Neural cell (in vitro differentiated cells): ENCODE data around the gene ARFGAP1. TPM values are rescaled to one million over a fixed set of nuclear protein-coding genes. Genes with fewer than 3 reads are reported as not detected.

ENCODE experiments used
- H2AFZ ChIP-seq: fragments of 200-600, 300-800 bp; sonication (generic), shearing (Covaris generic); 2 replicates; pipeline ENCODE4 v1.6.0; 2014; ENCODE audit warnings: low read depth, mild to moderate bottlenecking, antibody characterized with exemption, low read length, moderate library complexity
- H3F3A ChIP-seq: fragments of 200-600 bp; shearing (Covaris generic); 2 replicates; pipeline ENCODE4 v1.6.1; 2016; ENCODE audit warnings: mild to moderate bottlenecking, moderate library complexity, mixed read lengths, antibody characterized with exemption, low read length; ENCODE audit not compliant: insufficient read depth, poor library complexity, severe bottlenecking
- H3K27ac ChIP-seq: fragments of 200-600, 300-800 bp; sonication (generic), shearing (Covaris generic); 2 replicates; pipeline ENCODE4 v1.5.1; 2014; ENCODE audit warnings: mild to moderate bottlenecking, low read length, moderate library complexity
- H3K27me3 ChIP-seq: fragments of 300-800, 200-600 bp; sonication (generic), shearing (Covaris generic); 2 replicates; pipeline ENCODE4 v1.6.0; 2014; ENCODE audit warnings: mild to moderate bottlenecking, low read depth, low read length, moderate library complexity; ENCODE audit not compliant: insufficient read depth
- H3K36me3 ChIP-seq: fragments of 300-800, 200-600 bp; sonication (generic), shearing (Covaris generic); 2 replicates; pipeline ENCODE4 v1.5.1; 2014; ENCODE audit warnings: mild to moderate bottlenecking, antibody characterized with exemption, low read length, moderate library complexity; ENCODE audit not compliant: insufficient read depth
- H3K4me2 ChIP-seq: fragments of 300-800, 200-600 bp; sonication (generic), shearing (Covaris generic); 2 replicates; pipeline ENCODE4 v1.6.0; 2014; ENCODE audit warnings: mild to moderate bottlenecking, low read length
- H3K4me3 ChIP-seq: fragments of 300-800, 200-600 bp; sonication (generic), shearing (Covaris generic); 2 replicates; pipeline ENCODE4 v1.5.1; 2014; ENCODE audit warnings: mild to moderate bottlenecking, low read length, moderate library complexity
- H3K79me2 ChIP-seq: fragments of 200-600 bp; shearing (Covaris generic); replicated peaks from 2 replicates; pipeline ENCODE4 v1.6.0; 2014; ENCODE audit warnings: mild to moderate bottlenecking, low read length, moderate library complexity; ENCODE audit not compliant: insufficient read depth
- H3K9ac ChIP-seq: fragments of 300-800, 200-600 bp; sonication (generic), shearing (Covaris generic); 2 replicates; pipeline ENCODE4 v1.6.1; 2016; ENCODE audit warnings: mild to moderate bottlenecking, low read length, mixed read lengths
- H3K9me2 ChIP-seq: fragments of 200-600 bp; shearing (Covaris generic); 2 replicates; pipeline ENCODE4 v1.6.1; 2016; ENCODE audit warnings: mild to moderate bottlenecking, low read length, mixed read lengths; ENCODE audit not compliant: insufficient read depth
- H3K9me3 ChIP-seq: fragments of 200-600, 300-800 bp; sonication (generic), shearing (Covaris generic); 2 replicates; pipeline ENCODE4 v1.6.1; 2016; ENCODE audit warnings: mild to moderate bottlenecking, mixed run types, low read length, moderate library complexity, mixed read lengths
- H4K20me1 ChIP-seq: fragments of 200-600 bp; shearing (Covaris generic); 2 replicates; pipeline ENCODE4 v1.6.1; 2016; ENCODE audit warnings: mild to moderate bottlenecking, mixed run types; ENCODE audit not compliant: insufficient read depth
- EP300 ChIP-seq: fragments of 450-650 bp; conservative IDR thresholded peaks from 2 replicates; pipeline ENCODE4 v1.6.1; 2014; ENCODE audit warnings: antibody characterized with exemption, mild to moderate bottlenecking, moderate library complexity; ENCODE audit not compliant: poor library complexity, severe bottlenecking
- EZH2 ChIP-seq: fragments of 200-600, 300-800 bp; shearing (Covaris generic), sonication (generic); IDR thresholded peaks from 2 replicates; pipeline ENCODE4 v1.6.1; 2014; ENCODE audit warnings: antibody characterized with exemption, low read length, borderline replicate concordance, mild to moderate bottlenecking; ENCODE audit not compliant: insufficient read depth, poor library complexity, severe bottlenecking
- MXI1 ChIP-seq: fragments of 450-650 bp; conservative IDR thresholded peaks from 2 replicates; pipeline ENCODE4 v1.6.1; 2014; ENCODE audit warnings: antibody characterized with exemption, mild to moderate bottlenecking; ENCODE audit not compliant: poor library complexity, severe bottlenecking
- POLR2AphosphoS5 ChIP-seq: IDR thresholded peaks from 2 replicates; pipeline ENCODE4 v1.6.1; 2012
- RAD21 ChIP-seq: fragments of 450-650 bp; conservative IDR thresholded peaks from 2 replicates; pipeline ENCODE4 v1.6.1; 2014; ENCODE audit warnings: antibody characterized with exemption, mild to moderate bottlenecking, moderate library complexity
- SMC3 ChIP-seq: fragments of 450-650 bp; conservative IDR thresholded peaks from 2 replicates; pipeline ENCODE4 v1.6.1; 2014; ENCODE audit warnings: antibody characterized with exemption, mild to moderate bottlenecking, moderate library complexity; ENCODE audit not compliant: poor library complexity
- TAF1 ChIP-seq: IDR thresholded peaks from 2 replicates; pipeline ENCODE4 v1.6.1; 2012; ENCODE audit warnings: low read depth
- polyA plus RNA-seq: library from polyadenylated mRNA; depleted of rRNA; stranded (reverse); fragments of >200 nt; gene quantifications from 2 replicates; pipeline ENCODE4 v1.2.3, GENCODE V29; 2014
- TF ChIP-seq, protein P1 (sequence below): IDR thresholded peaks from 2 replicates; pipeline ENCODE4 v1.6.1; 2012; ENCODE audit warnings: borderline replicate concordance
- TF ChIP-seq, protein P2 (sequence below): fragments of 450-650 bp; IDR thresholded peaks from 2 replicates; pipeline ENCODE4 v1.5.1; 2014; ENCODE audit warnings: antibody characterized with exemption, mild to moderate bottlenecking, moderate library complexity; ENCODE audit not compliant: poor library complexity, severe bottlenecking

ARFGAP1 gene
- polyA plus RNA-seq, 1 donor from 2014 or later: 70.2 TPM

DNA sequence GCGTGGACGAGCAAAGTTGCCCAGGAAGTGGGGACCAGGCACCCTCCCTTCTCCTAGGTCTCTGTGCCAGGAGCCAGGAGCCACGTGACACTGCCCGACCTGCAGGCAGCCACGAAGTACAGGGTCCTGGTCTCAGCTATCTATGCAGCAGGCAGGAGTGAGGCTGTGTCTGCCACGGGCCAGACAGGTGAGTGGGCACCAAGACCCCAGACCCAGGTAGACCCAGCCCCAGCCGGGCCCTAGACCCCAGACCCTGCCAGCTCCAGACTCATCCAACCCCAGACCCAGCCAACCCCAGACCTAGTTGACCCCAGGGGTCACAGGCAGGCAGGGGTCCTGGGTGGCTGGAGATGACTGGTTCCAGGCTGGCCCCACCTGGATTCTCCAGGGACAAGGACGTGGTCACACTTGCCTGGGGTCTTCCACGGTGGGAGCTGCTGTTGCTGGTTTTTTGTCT, 41.4 kb downstream of the ARFGAP1 start:
- H3K9me3 ChIP-seq: no peaks in the 10 kb centered on the region
- H3K36me3 ChIP-seq: no peaks in the 10 kb centered on the region
- H2AFZ ChIP-seq: no peak overlapping the region
- H3K9me2 ChIP-seq: no peaks in the 10 kb centered on the region
- H3K79me2 ChIP-seq: no peaks in the 10 kb centered on the region
- H3K27ac ChIP-seq: no peak overlapping the region
- H3K27me3 ChIP-seq: no peaks in the 10 kb centered on the region
- no peak overlapping the region for H3K4me3 ChIP-seq
- H3K4me2 ChIP-seq: no peak overlapping the region
- no peaks in the 10 kb centered on the region for H4K20me1 ChIP-seq
- H3F3A ChIP-seq: no peaks in the 10 kb centered on the region
- TF ChIP-seq SMC3 (no peak), EP300 (no peak), EZH2 (no peak), RAD21 (no peak), TAF1 (no peak), MXI1 (no peak), POLR2AphosphoS5 (no peak)
- TF ChIP-seq, protein P1, sequence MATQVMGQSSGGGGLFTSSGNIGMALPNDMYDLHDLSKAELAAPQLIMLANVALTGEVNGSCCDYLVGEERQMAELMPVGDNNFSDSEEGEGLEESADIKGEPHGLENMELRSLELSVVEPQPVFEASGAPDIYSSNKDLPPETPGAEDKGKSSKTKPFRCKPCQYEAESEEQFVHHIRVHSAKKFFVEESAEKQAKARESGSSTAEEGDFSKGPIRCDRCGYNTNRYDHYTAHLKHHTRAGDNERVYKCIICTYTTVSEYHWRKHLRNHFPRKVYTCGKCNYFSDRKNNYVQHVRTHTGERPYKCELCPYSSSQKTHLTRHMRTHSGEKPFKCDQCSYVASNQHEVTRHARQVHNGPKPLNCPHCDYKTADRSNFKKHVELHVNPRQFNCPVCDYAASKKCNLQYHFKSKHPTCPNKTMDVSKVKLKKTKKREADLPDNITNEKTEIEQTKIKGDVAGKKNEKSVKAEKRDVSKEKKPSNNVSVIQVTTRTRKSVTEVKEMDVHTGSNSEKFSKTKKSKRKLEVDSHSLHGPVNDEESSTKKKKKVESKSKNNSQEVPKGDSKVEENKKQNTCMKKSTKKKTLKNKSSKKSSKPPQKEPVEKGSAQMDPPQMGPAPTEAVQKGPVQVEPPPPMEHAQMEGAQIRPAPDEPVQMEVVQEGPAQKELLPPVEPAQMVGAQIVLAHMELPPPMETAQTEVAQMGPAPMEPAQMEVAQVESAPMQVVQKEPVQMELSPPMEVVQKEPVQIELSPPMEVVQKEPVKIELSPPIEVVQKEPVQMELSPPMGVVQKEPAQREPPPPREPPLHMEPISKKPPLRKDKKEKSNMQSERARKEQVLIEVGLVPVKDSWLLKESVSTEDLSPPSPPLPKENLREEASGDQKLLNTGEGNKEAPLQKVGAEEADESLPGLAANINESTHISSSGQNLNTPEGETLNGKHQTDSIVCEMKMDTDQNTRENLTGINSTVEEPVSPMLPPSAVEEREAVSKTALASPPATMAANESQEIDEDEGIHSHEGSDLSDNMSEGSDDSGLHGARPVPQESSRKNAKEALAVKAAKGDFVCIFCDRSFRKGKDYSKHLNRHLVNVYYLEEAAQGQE: no peak
- TF ChIP-seq, protein P2, sequence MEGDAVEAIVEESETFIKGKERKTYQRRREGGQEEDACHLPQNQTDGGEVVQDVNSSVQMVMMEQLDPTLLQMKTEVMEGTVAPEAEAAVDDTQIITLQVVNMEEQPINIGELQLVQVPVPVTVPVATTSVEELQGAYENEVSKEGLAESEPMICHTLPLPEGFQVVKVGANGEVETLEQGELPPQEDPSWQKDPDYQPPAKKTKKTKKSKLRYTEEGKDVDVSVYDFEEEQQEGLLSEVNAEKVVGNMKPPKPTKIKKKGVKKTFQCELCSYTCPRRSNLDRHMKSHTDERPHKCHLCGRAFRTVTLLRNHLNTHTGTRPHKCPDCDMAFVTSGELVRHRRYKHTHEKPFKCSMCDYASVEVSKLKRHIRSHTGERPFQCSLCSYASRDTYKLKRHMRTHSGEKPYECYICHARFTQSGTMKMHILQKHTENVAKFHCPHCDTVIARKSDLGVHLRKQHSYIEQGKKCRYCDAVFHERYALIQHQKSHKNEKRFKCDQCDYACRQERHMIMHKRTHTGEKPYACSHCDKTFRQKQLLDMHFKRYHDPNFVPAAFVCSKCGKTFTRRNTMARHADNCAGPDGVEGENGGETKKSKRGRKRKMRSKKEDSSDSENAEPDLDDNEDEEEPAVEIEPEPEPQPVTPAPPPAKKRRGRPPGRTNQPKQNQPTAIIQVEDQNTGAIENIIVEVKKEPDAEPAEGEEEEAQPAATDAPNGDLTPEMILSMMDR: no peak
- no peak overlapping the region for H3K9ac ChIP-seq

DNA sequence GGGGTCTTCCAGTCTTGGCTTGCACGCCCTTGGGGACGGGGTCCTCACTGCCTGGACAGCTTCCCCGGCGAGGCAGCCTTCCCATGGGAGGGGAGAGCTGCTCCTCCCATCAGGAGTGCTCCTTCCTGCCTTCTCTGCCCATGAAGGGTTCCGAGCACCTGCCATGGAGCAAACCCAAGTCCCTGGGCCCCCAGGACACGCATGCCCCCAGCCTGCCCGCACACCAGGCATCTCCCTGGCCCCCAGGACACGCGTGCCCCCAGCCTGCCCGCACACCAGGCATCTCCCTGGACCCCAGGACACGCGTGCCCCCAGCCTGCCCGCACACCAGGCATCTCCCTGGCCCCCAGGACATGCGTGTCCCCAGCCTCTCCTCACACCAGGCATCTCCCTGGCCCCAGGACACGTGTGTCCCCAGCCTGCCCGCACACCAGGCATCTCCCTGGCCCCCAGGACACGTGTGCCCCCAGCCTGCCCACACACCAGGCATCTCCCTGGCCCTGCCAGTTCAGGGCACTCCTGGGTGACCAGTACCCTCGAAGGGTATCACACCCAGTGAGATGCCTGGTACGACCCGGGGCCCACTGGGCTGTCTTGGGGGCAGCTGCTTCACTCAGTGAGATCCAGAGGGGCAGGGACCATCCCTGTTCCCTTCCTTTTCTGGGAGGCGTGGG, 42.1 kb downstream of the ARFGAP1 start:
- Histone ChIP-seq H3K4me2 (no peak overlapping the region), H3K4me3 (no peak overlapping the region), H3K9me3 (no peaks in the 10 kb centered on the region), H3K27me3 (no peaks in the 10 kb centered on the region), H3F3A (no peaks in the 10 kb centered on the region), H3K36me3 (no peaks in the 10 kb centered on the region), H4K20me1 (no peaks in the 10 kb centered on the region), H2AFZ (no peak overlapping the region), H3K9ac (no peak overlapping the region), H3K79me2 (no peaks in the 10 kb centered on the region), H3K27ac (no peak overlapping the region), H3K9me2 (no peaks in the 10 kb centered on the region)
- TF ChIP-seq EZH2 (no peak), RAD21 (no peak), TAF1 (no peak), MXI1 (no peak), SMC3 (no peak), POLR2AphosphoS5 (no peak), EP300 (no peak)
- TF ChIP-seq, protein P1: no peak
- TF ChIP-seq, protein P2: no peak
